ENCODE measurements around the gene CARD10. TPM values are rescaled to one million over a fixed set of nuclear protein-coding genes. Genes with fewer than 3 reads are reported as not detected.

CARD10 gene
- total and polyA plus RNA-seq, 2 of the 13 experiments (the other 11 are each of a cell fraction or from before 2014, with no cell fraction given): 35.2 to 55.8 TPM

- TF ChIP-seq ZNF414 (CRISPR knock-in tag; IDR thresholded peaks at IDR 0.05): no peak
- TF ChIP-seq ZNF225 (CRISPR knock-in tag; IDR thresholded peaks at IDR 0.05): peak; percentile 80
- TF ChIP-seq ZGPAT (CRISPR knock-in tag; IDR thresholded peaks at IDR 0.05): peak; percentile 47; the same call in 1 of the 2 replicates
- no peak for TF ChIP-seq ZIK1 (CRISPR knock-in tag; IDR thresholded peaks at IDR 0.05; ENCODE audit: borderline replicate concordance, low read depth)
- peak; percentile 49; the same call in 1 of the 2 replicates for TF ChIP-seq HNRNPL (IDR thresholded peaks at IDR 0.05; ENCODE audit: low read depth, low read length)
- TF ChIP-seq IRF2 (CRISPR knock-in tag; IDR thresholded peaks at IDR 0.05): peak; percentile 44; the same call in 1 of the 2 replicates
- no peak; the same call in 1 of the 2 replicates for TF ChIP-seq ZSCAN25 (CRISPR knock-in tag; IDR thresholded peaks at IDR 0.05)
- TF ChIP-seq KDM2A (CRISPR knock-in tag; IDR thresholded peaks at IDR 0.05; ENCODE audit: borderline replicate concordance, low read depth): 0 out of 2 replicates have a peak, but pooled peaks have one; percentile 21
- no peak for TF ChIP-seq SMAD1 (CRISPR knock-in tag; IDR thresholded peaks at IDR 0.05; ENCODE audit: borderline replicate concordance, low read depth)
- TF ChIP-seq ZNF569 (CRISPR knock-in tag; IDR thresholded peaks at IDR 0.05; ENCODE audit: borderline replicate concordance): no peak
- TF ChIP-seq HNRNPLL (IDR thresholded peaks at IDR 0.05; ENCODE audit: low read depth, low read length, poor library complexity, severe bottlenecking): peak; percentile 44
- peak; percentile 77 for TF ChIP-seq MYC (CRISPR knock-in tag; IDR thresholded peaks at IDR 0.05; ENCODE audit: borderline replicate concordance)
- TF ChIP-seq KLF12 (CRISPR knock-in tag; IDR thresholded peaks at IDR 0.05; ENCODE audit: borderline replicate concordance): 0 out of 2 replicates have a peak, but pooled peaks have one; percentile 62
- TF ChIP-seq FOXJ3 (CRISPR knock-in tag; IDR thresholded peaks at IDR 0.05; ENCODE audit: borderline replicate concordance): no peak
- no peak for TF ChIP-seq TERF1 (CRISPR knock-in tag; IDR thresholded peaks at IDR 0.05)
- no peak for TF ChIP-seq THAP7 (CRISPR knock-in tag; IDR thresholded peaks at IDR 0.05)
- TF ChIP-seq ZNF713 (CRISPR knock-in tag; IDR thresholded peaks at IDR 0.05): no peak
- TF ChIP-seq AKAP8 (CRISPR knock-in tag; IDR thresholded peaks at IDR 0.05): peak; percentile 61; the same call in 1 of the 2 replicates
- TF ChIP-seq ZNF850 (CRISPR knock-in tag; conservative IDR thresholded peaks at IDR 0.05): no peak
- peak in 1 of 2 experiments; percentile 10; a peak in 1 of 4 replicates for TF ChIP-seq POLR2A (IDR thresholded peaks at IDR 0.05; ENCODE audit: insufficient read depth in 1 of 2, low read depth in 2 of 2, low read length in 2 of 2)
- TF ChIP-seq ZNF678 (CRISPR knock-in tag; IDR thresholded peaks at IDR 0.05): 0 out of 2 replicates have a peak, but pooled peaks have one; percentile 29
- no peak for TF ChIP-seq ZBTB1 (CRISPR knock-in tag; IDR thresholded peaks at IDR 0.05; ENCODE audit: borderline replicate concordance)
These were observed 527 bp downstream of the CARD10 start (continued) for GRCh38 chr22:37518509-37519267.

All from HepG2 (cell line).